B cell (primary cell): ENCODE results near the gene P4HA2. TPM values are rescaled to one million over a fixed set of nuclear protein-coding genes. Genes with fewer than 3 reads are reported as not detected.

Source experiments
- ATAC-seq: fragments of 200-7000 bp; cut with Tn5 transposase; one replicate; pipeline ENCODE4 v1.10.0; 2021; ENCODE audit warnings: low read depth, mild to moderate bottlenecking, moderate number of reproducible peaks, moderate library complexity
- CTCF ChIA-PET: fragments of 350-600 bp; sonication (Branson Sonifier 250); formaldehyde crosslinking; loops from one replicate; lab custom pipeline; 2021; ENCODE audit warnings: antibody characterized with exemption, inconsistent platforms; lab: Charles Lee
- POLR2A ChIA-PET: fragments of 350-600 bp; sonication (Branson Sonifier 250); formaldehyde crosslinking; loops from one replicate; lab custom pipeline; 2021; ENCODE audit warnings: antibody characterized with exemption; lab: Charles Lee
- DNase-seq: peaks from one replicate; pipeline ENCODE4 v3.0.0; 2013
- H2AFZ ChIP-seq: 2 replicates; pipeline ENCODE4 v1.6.1; 2012; ENCODE audit warnings: mild to moderate bottlenecking, low read depth, low read length; ENCODE audit not compliant: insufficient read depth, poor library complexity, severe bottlenecking
- H3K27ac ChIP-seq, 2 donors: 1 replicate in 1 of 2; 2 replicates in 1 of 2; pipeline ENCODE4 v1.5.1; 2012 to 2013; ENCODE audit warnings: low read length in 2 of 2, mild to moderate bottlenecking in 2 of 2, moderate library complexity in 1 of 2
- H3K27me3 ChIP-seq, 4 experiments: fragments of 200-600 bp in 1 of 4; sonication (generic) in 1 of 4; replicated peaks in 1 of 4; 1 replicate in 2 of 4; 2 replicates in 2 of 4; pipeline versions ENCODE4 v1.6.1 to v1.7.0; 2013 to 2016; ENCODE audit warnings: low read length in 3 of 4, mild to moderate bottlenecking in 2 of 4, mixed read lengths in 1 of 4, moderate library complexity in 1 of 4; ENCODE audit not compliant: insufficient read depth in 4 of 4, control insufficient read depth in 3 of 4; ENCODE audit errors: control extremely low read depth in 1 of 4
- H3K36me3 ChIP-seq, 2 experiments: replicated peaks in 1 of 2; 1 replicate in 1 of 2; 2 replicates in 1 of 2; pipeline versions ENCODE4 v1.6.1 to v1.7.1; 2013; ENCODE audit warnings: low read length in 1 of 2; ENCODE audit not compliant: insufficient read depth in 2 of 2, control insufficient read depth in 1 of 2; ENCODE audit errors: control extremely low read depth in 1 of 2, extremely low read depth in 1 of 2
- H3K4me1 ChIP-seq, 2 donors: fragments of 200-600 bp in 1 of 2; sonication (generic) in 1 of 2; 1 replicate in 1 of 2; 2 replicates in 1 of 2; pipeline versions ENCODE4 v1.5.1 to v1.6.1; 2013 to 2017; ENCODE audit warnings: low read length in 2 of 2; ENCODE audit not compliant: control insufficient read depth in 2 of 2, insufficient read depth in 2 of 2
- H3K4me2 ChIP-seq: replicated peaks from 2 replicates; pipeline ENCODE3; 2012; ENCODE audit warnings: mild to moderate bottlenecking, low read depth, low read length; ENCODE audit not compliant: poor library complexity, severe bottlenecking
- H3K4me3 ChIP-seq, 5 experiments: fragments of 200-600 bp in 1 of 5; sonication (generic) in 1 of 5; 1 replicate in 3 of 5; 2 replicates in 2 of 5; pipeline versions ENCODE4 v1.5.1 to v1.7.0; 2011 to 2016; ENCODE audit warnings: low read length in 4 of 5, mild to moderate bottlenecking in 4 of 5, low read depth in 2 of 5, control low read depth in 1 of 5, moderate library complexity in 1 of 5; ENCODE audit not compliant: insufficient read depth in 1 of 5; ENCODE audit errors: control extremely low read depth in 1 of 5, extremely low read depth in 1 of 5
- H3K79me2 ChIP-seq: fragments of 200-600 bp; sonication (generic); one replicate; pipeline ENCODE4 v1.6.0; 2016; ENCODE audit warnings: low read length; ENCODE audit not compliant: control insufficient read depth, insufficient read depth
- H3K9ac ChIP-seq: fragments of 200-600 bp; sonication (generic); 2 replicates; pipeline ENCODE4 v1.6.1; 2017; ENCODE audit warnings: mild to moderate bottlenecking, low read length, moderate library complexity
- H3K9me3 ChIP-seq, 3 donors: one replicate each; pipeline versions ENCODE4 v1.6.1 to v1.7.1; 2013; ENCODE audit warnings: low read length in 2 of 3; ENCODE audit not compliant: control insufficient read depth in 2 of 3, insufficient read depth in 1 of 3; ENCODE audit errors: control extremely low read depth in 1 of 3
- H4K20me1 ChIP-seq: 2 replicates; pipeline ENCODE4 v1.6.0; 2012; ENCODE audit warnings: mild to moderate bottlenecking, low read length; ENCODE audit not compliant: insufficient read depth, control insufficient read depth, poor library complexity, severe bottlenecking
- H3K27ac Mint-ChIP-seq: one replicate; pipeline ENCODE4 v1.8.0; 2021; ENCODE audit warnings: mixed read lengths
- H3K27me3 Mint-ChIP-seq: one replicate; pipeline ENCODE4 v1.8.0; 2021; ENCODE audit warnings: mixed read lengths
- H3K4me1 Mint-ChIP-seq: one replicate; pipeline ENCODE4 v1.8.0; 2021; ENCODE audit warnings: mixed read lengths
- H3K4me3 Mint-ChIP-seq: one replicate; pipeline ENCODE4 v1.8.0; 2021; ENCODE audit warnings: mixed read lengths
- H3K9me3 Mint-ChIP-seq: one replicate; pipeline ENCODE4 v1.8.0; 2022; ENCODE audit warnings: mixed read lengths; ENCODE audit not compliant: insufficient read depth
- CTCF ChIP-seq: fragments of 200-600 bp; IDR thresholded peaks from one replicate; pipeline ENCODE4 v1.8.0; 2022; ENCODE audit warnings: antibody characterized with exemption, mild to moderate bottlenecking
- EZH2 ChIP-seq: IDR thresholded peaks from 2 replicates; pipeline ENCODE4 v1.6.1; 2012; ENCODE audit warnings: borderline replicate concordance, low read depth, mild to moderate bottlenecking, moderate library complexity, low read length; ENCODE audit not compliant: insufficient read depth, poor library complexity, severe bottlenecking
- WGBS: methylation state at CpG from one replicate; pipeline ENCODE4 v1.1.5; 2013; ENCODE audit warnings: missing lambda C conversion rate; ENCODE audit not compliant: insufficient coverage; 5-methylcytosine and 5-hydroxymethylcytosine counted together
- intact Hi-C: fragments of 100-400 bp; cut with micrococcal nuclease; formaldehyde crosslinking; loops from one replicate; pipeline ENCODE4 v1.10.0; 2022
- polyA plus RNA-seq: library from polyadenylated mRNA; depleted of rRNA; stranded (reverse); fragments of >200 nt; gene quantifications from 2 replicates; pipeline ENCODE4 v1.2.3, GENCODE V29; 2012
- total RNA-seq, 2 donors: library from RNA; stranded (reverse); fragments of 120-200 nt in 1 of 2; gene quantifications; 1 replicate in 1 of 2; 2 replicates in 1 of 2; pipeline versions ENCODE4 v1.2.3 to v1.2.4, GENCODE V29; 2013 to 2022

The P4HA2 gene
- total and polyA plus RNA-seq, 2 donors (not counting 1 experiment from before 2014, with no cell fraction given) = 0.09 to 0.25 TPM

GRCh38 chr5:132257131-132258101 lies 29.8 kb upstream of the P4HA2 start, which contains the start of gene PDLIM4:
PDLIM4 (plus strand) TSS chr5:132257696; CDS start chr5:132257735, 39 bp downstream.
- CTCF ChIA-PET = interaction anchor here (0.6 kb wide), 1 partner anchor 196 kb away, joined by 4 read pairs; no protein-coding TSS in a partner anchor
- peaks cover 0 to 7% (median 0%) of the 10 kb centered on the region in 3 donors for H3K9me3 ChIP-seq
- H3K4me1 ChIP-seq = peaks cover 8 to 9% of the 10 kb centered on the region in 2 donors
- H3K36me3 ChIP-seq = no peaks in the 10 kb centered on the region
- Mint-ChIP-seq H3K4me3 (peak within 1 kb of the TSS; percentile 52), H3K27me3 (peaks cover 24% of the 10 kb centered on the region), H3K27ac (no peak within 1 kb of the TSS), H3K4me1 (peaks cover 2% of the 10 kb centered on the region), H3K9me3 (no peaks in the 10 kb centered on the region)
- no peak for TF ChIP-seq CTCF
- TF ChIP-seq EZH2 = no peak
- H3K27me3 ChIP-seq = peaks cover 0 to 35% (median 14%) of the 10 kb centered on the region in 4 experiments
- no peak within 1 kb of the TSS for H3K4me3 ChIP-seq
- peak within 1 kb of the TSS; percentile 47 for H3K4me2 ChIP-seq
- ATAC-seq = no peak
- H3K9ac ChIP-seq = no peak within 1 kb of the TSS
- intact Hi-C loops = no loop called here
- H3K79me2 ChIP-seq = no peaks in the 10 kb centered on the region
- H3K27ac ChIP-seq = no peak within 1 kb of the TSS
- 37% methylated on average over 78 of the region's 88 CpGs for WGBS
- POLR2A ChIA-PET = no interaction called here
- no peaks in the 10 kb centered on the region for H4K20me1 ChIP-seq
- no peak for DNase-seq
- no peak within 1 kb of the TSS for H2AFZ ChIP-seq

GRCh38 chr5:132256783-132257130 lies 29.1 kb upstream of the P4HA2 start:
- peaks cover 0 to 7% (median 0%) of the 10 kb centered on the region in 3 donors for H3K9me3 ChIP-seq
- no peak overlapping the region for H3K27ac ChIP-seq
- POLR2A ChIA-PET = no interaction called here
- H2AFZ ChIP-seq = no peak overlapping the region
- Mint-ChIP-seq H3K4me1 (peaks cover 2% of the 10 kb centered on the region), H3K27ac (no peak overlapping the region), H3K9me3 (no peaks in the 10 kb centered on the region), H3K4me3 (peak overlapping the region; percentile 52), H3K27me3 (peaks cover 24% of the 10 kb centered on the region)
- WGBS = 93% methylated on average over 3 of the region's 6 CpGs
- H4K20me1 ChIP-seq = no peaks in the 10 kb centered on the region
- no peak overlapping the region for H3K9ac ChIP-seq
- H3K4me2 ChIP-seq = peak overlapping the region; percentile 47
- no peaks in the 10 kb centered on the region for H3K36me3 ChIP-seq
- H3K4me1 ChIP-seq = peaks cover 8 to 9% of the 10 kb centered on the region in 2 donors
- no peak overlapping the region for H3K4me3 ChIP-seq
- CTCF ChIA-PET = no interaction called here
- intact Hi-C loops = no loop called here
- H3K79me2 ChIP-seq = no peaks in the 10 kb centered on the region
- no peak for DNase-seq
- no peak for ATAC-seq
- TF ChIP-seq CTCF (no peak), EZH2 (no peak)
- peaks cover 0 to 35% (median 14%) of the 10 kb centered on the region in 4 experiments for H3K27me3 ChIP-seq
